ENCODE measurements around the gene MAPK8IP2.
"Not testable (repeated sequence)": the region's sequence is repeated elsewhere in the genome, so short reads cannot be mapped to it uniquely, and the experiment has no call there.

The MAPK8IP2 gene

GRCh38 chr22:50641696-50642607, 41.4 kb downstream of the MAPK8IP2 start:
- DNase-seq, result no peak

- DNase-seq, result not testable (repeated sequence)
Measured at GRCh38 chr22:50643021-50643820, 42.6 kb downstream of the MAPK8IP2 start.

- not testable (repeated sequence) for DNase-seq
Measured at GRCh38 chr22:50643821-50644101, 43.2 kb downstream of the MAPK8IP2 start.

GRCh38 chr22:50653256-50653655, 52.7 kb downstream of the MAPK8IP2 start:
- DNase-seq, result no peak

- not testable (repeated sequence) for DNase-seq
Measured at GRCh38 chr22:50654664-50655063, 54.1 kb downstream of the MAPK8IP2 start.

GRCh38 chr22:50656122-50657070, 55.8 kb downstream of the MAPK8IP2 start:
- no peak for DNase-seq

- DNase-seq, result no peak
Measured at GRCh38 chr22:50657925-50658324, 57.3 kb downstream of the MAPK8IP2 start.

GRCh38 chr22:50659711-50660110, 59.1 kb downstream of the MAPK8IP2 start:
- not testable (repeated sequence) for DNase-seq

- DNase-seq, result no peak
Measured at GRCh38 chr22:50660306-50660705, 59.7 kb downstream of the MAPK8IP2 start.

Measured in DMS153 (cell line).